GM18951 (cell line): ENCODE results near the gene SBF2.
"Not testable (repeated sequence)": the region's sequence is repeated elsewhere in the genome, so short reads cannot be mapped to it uniquely, and the experiment has no call there.

Experiments used
- POLR2A ChIP-seq: IDR thresholded peaks from 4 replicates; pipeline ENCODE4 v1.6.1; 2011; ENCODE audit warnings: mild to moderate bottlenecking; ENCODE audit not compliant: insufficient read length, insufficient read depth; ENCODE audit errors: extremely low read depth
- in situ Hi-C: fragments of 300-500 bp; cut with MboI; formaldehyde crosslinking; loops from one replicate; pipeline ENCODE4 v1.12.0; 2022; ENCODE audit warnings: low sequenced_read_pairs, mixed read lengths, inconsistent platforms; ENCODE audit not compliant: unreplicated experiment

SBF2 gene

DNA sequence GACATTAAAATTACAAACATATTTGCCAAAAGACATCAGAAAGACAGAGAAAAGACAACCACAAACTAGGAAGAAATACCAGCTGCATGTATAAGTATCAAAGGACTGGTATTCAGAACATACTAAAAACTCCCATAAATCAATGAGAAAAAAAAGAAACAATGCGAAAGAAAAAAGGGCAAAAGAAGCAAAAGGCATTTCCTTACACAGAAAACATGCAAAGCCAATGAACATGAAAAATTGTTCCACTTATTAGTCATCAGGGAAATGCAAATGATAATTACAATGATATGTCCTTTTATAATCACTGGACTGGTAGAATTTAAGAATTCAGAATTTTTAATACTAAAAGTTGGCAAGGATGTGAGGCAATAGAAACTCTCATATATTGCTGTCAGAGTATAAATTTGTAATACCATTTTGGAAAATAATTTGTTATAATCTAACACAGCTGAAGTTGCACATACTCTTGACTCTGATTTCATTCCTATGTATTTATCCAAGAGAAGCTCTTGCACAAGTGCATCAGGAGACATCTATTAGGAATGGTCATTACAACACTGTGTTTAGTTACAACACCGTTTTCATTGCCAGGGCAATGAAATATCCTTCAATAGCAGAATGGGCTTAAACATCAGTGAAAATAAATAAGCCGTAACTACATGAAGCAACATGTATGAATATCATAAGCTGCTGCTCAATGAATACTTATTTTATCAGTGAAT, 350.5 kb downstream of the SBF2 start:
- in situ Hi-C loops: no loop called here
- no peak for TF ChIP-seq POLR2A

DNA sequence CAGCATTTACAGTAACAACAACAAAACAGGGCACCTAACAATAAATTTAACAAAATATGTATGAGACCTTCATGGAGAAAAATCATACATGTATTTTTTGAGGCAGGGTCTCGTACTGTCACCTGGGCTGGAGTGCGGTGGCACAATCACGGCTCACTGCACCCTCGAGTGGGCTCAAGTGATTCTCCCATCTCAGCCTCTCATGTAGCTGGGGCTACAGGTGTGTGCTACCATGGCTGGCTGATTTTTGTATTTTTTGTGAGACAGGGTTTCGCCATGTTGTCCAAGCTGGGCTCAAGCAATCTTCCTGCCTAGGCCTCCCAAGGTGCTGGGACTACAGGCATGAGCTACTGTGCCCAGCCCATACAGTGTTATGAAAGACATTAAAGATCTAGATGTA, 352.0 kb downstream of the SBF2 start:
- in situ Hi-C loops: no loop called here
- no peak for TF ChIP-seq POLR2A

DNA sequence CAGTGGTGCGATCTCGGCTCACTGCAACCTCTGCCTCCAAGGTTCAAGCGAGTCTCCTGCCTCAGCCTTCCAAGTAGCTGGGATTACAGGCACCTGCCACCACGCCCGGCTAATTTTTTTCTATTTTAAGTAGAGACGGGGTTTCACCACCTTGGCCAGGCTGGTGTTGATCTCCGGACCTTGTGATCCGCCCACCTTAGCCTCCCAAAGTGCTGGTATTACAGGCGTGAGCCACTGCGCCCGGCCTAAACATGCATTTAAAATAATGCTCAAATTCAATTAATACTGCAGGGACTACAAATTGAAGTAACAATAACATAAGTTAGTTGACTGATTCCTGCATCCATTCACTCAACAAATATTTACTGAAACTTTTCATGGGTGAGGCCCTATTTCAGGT, 354.9 kb downstream of the SBF2 start:
- in situ Hi-C loops: not testable (repeated sequence)

DNA sequence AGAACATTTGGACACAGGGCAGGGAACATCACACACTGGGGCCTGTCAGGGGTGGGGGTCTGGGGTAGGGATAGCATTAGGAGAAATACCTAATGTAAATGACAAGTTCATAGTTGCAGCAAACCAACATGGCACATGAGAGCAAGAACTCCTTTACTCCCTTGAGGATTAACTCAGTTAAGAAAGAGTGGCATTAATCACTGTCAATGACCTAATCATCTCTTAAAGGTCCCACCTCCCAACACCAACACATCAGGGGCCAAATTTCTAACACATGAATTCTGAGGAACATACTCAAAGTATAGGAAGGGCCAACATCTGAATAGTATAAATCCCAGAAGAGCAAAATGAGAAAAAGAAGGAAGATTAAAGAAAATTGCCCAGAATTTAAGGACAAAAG, 357.3 kb downstream of the SBF2 start:
- TF ChIP-seq POLR2A: no peak
- in situ Hi-C loops: no loop called here

DNA sequence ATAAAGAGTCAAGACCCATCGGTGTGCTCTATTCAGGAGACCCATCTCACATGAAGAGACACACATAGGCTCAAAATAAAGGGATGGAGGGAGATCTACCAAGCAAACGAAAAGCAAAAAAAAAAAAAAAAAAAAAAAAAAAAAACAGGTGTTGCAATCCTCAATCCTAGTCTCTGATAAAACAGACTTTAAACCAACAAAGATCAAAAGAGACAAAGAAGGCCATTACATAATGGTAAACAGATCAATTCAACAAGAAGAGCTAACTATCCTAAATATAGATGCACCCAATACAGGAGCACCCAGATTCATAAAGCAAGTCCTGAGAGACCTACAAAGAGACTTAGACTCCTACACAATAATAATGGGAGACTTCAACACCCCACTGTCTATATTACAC, 361.2 kb downstream of the SBF2 start:
- in situ Hi-C loops: not testable (repeated sequence)

DNA sequence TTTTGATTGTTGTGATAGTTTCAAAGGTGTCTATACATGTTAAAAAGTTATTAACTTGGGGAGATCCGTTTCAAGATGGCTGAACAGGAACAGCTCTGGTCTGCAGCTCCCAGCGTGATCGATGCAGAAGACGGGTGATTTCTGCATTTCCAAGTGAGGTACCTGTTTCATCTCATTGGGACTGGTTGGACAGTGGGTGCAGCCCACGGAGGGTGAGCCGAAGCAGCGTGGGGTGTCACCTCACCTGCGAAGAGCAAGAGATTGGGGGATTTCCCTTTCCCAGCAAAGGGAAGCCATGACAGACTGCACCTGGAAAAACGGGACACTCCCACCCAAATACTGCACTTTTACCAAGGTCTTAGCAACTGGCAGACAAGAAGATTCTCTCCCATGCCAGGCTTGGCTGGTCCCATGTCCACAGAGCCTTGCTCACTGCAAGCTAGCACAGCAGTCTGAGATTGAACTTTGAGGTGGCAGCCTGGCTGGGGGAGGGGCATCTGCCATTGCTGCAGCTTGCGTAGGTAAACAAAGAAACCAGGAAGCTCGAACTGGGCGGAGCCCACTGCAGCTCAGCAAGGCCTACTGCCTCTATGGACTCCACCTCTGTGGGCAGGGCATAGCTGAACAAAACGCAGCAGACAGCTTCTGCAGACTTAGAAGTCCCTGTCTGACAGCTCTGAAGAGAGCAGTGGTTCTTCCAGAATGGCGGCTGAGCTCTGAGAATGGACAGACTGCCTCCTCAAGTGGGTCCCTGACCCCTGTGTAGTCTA, 363.3 kb downstream of the SBF2 start:
- in situ Hi-C loops: not testable (repeated sequence)

DNA sequence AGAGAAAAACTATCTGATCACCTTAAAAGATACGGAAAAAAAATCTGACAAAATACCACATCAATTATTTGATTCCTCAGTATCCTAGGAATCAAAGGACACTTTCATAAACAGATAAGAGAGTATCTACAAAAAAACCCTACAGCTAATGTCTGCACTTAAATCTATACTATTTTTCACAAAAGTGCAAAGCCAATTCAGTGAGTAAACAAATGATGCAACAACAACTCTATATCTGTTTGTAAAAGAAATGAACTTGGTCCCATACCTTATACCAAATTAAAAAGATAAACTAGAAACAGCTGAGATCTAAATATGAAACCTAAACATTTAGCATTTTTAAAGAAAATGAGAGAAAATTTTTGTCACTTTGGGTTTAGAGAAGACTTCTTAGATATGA, 366.3 kb downstream of the SBF2 start:
- no peak for TF ChIP-seq POLR2A
- in situ Hi-C loops: no loop called here

DNA sequence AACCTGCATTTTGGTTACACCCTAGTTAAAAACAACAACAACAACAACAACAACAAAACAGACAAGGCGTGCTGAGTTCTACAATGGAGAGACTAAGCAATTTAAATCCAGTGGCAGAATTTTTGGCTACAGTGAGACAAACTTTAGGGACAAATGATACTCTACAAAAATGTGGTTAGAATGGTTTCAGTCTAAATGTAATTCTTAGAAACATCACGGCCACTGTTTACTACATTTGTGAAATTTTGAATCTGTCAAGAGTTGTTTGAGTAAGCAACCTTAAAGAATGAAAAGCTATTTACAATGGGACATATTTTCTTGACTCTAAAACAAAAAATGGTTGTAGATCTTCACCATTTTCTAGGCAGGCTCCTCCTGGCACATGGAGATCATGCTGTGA, 370.7 kb downstream of the SBF2 start:
- TF ChIP-seq POLR2A: no peak
- in situ Hi-C loops: no loop called here

DNA sequence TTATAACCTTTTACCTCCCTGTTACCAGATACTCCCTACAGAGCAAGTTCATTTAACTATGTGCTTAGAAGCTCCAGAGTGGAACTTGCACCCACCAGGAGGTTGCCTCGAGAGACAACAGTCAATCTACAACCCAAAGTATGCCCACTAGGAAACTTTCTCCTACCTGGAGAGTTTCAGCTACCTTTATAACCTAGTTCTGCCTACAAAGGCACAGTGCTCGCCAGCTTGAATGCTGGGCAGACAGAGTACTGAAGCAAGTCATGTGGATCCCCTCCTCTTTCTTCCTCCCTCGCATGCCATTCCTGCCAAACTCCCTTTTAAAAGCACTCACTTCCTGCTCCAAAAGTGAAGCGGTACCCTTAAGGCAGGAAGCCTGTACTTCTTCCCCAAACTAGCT, 371.2 kb downstream of the SBF2 start:
- no peak for TF ChIP-seq POLR2A
- in situ Hi-C loops: no loop called here

DNA sequence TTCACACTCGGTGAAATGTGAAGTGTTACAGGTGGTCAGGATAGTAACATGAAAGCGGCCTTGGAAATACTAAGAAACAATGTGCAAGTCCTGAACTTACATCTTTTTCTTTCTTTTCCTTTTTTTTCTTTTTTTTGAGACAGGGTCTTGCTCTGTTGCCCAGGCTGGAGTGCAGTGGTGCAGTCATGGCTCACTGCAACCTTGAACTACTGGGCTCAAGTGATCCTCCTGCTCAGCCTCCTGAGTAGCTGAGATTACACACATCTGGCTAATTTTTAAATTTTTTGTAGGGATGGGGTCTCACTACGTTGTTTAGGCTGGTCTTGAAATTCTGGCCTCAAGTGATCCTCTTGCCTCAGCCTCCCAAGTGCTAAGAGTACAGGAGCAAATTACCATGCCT, 377.5 kb downstream of the SBF2 start:
- in situ Hi-C loops: no loop called here
- TF ChIP-seq POLR2A: no peak

DNA sequence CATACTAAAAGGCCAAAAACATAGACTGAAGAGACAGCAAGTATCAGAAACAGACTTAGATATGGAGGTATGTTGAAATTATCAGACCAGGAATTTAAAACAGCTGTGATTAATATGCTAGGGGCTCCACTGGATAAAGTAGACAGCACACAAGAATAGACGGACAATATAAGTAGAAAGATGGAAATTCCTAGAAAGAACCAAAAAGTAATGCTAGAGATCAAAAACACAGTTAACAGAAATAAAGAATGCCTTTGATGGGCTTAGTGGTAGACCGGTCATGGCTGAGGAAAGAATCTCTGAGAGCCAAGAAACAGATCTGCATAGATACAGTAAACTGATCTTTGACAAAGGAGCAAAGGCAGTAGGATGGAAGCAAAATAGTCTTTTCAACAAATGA, 380.0 kb downstream of the SBF2 start:
- no peak for TF ChIP-seq POLR2A
- in situ Hi-C loops: no loop called here

DNA sequence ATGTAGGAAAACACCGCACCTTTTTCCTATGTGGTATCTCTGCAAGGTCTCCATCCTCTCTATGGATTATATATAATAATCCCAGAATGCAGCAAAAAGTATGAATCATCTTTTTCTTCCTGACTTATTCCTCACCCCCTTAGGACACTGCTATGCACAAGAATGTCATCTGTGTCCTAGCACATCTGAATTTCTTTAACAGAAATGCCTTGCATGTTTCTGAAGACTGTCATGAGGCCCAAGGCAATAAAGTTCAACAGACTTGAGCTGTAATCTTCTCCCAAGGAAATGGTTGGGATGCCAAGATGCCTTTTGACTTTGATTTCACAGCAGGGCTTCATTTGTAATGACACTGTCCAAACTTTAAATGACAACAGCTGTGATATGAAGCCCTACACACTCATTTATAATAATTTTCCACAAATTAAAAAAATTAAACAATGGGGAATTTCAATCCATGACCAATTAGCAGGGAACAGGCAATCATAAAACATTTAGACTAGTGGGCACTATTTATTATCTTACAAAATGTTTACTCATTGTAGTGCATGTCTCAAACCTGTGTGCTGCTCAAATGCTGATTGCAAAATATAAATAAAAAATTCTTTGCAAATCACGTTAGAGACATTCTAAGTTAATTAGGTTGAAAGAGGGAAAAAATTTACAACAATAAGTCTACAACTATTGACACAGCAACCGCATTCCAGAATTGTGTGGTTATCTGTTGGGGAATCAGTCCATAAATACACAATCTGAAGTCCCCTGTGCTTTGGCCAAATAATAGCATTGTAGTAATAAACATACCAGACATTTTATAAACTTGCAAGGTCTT, 387.8 kb downstream of the SBF2 start:
- in situ Hi-C loops: no loop called here
- no peak for TF ChIP-seq POLR2A

DNA sequence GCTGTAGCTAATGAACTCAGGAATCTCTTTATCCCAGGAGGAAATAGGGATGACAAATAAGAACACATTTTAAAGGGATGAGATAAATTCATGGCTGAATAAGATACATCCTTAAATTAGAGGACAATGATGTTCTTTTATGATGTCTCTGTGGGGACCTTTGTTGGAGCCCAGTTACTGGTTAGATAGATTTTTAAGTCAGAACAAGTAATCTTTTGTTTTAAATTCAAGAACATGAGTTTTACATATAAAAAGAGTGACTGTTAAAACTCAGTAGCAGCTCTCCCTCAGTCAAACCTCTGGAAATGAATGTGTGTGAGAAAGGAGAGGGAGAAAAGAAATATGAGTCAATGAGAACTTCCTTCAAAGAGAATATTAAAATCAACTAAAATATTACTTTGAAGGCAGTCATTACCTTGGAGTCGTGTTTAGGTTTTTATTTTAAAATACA, 388.5 kb downstream of the SBF2 start:
- in situ Hi-C loops: no loop called here
- no peak for TF ChIP-seq POLR2A

DNA sequence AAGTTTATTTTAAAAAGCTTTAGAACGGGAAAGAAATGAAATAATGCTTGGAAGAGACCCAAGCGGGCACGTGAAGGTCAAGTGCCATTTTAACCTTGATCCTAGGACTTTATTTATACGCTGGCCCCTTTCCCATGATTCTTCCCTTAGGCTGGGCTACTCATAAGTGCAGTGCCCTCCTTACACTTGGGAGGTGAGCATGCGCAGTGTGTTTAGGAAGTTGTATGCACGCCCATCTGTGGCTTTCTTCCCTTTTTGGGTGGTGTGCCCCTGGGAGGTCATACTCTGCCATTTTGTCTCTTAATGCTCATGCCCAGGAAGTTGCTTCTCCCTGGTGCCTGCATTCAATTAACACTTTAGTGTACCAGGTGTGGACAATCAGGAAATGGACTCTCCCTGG, 390.4 kb downstream of the SBF2 start:
- TF ChIP-seq POLR2A: no peak
- in situ Hi-C loops: no loop called here
